Thyroid gland (tissue), 4 donors: ENCODE results near the gene TIMM8B.
"Not testable (repeated sequence)": the region's sequence is repeated elsewhere in the genome, so short reads cannot be mapped to it uniquely, and the experiment has no call there.

Source experiments
- CTCF ChIP-seq, 6 experiments: fragments of 200-600 bp in 3 of 6; fragments of 450-650 bp in 3 of 6; sonication (generic) in 3 of 6; IDR thresholded peaks; one replicate each; pipeline ENCODE4 v1.5.1; 2016 to 2019; ENCODE audit warnings: antibody characterized with exemption in 6 of 6, mild to moderate bottlenecking in 2 of 6, inconsistent platforms in 1 of 6, moderate library complexity in 1 of 6
- POLR2A ChIP-seq, 2 donors: fragments of 450-650 bp; IDR thresholded peaks; one replicate each; pipeline ENCODE4 v1.6.1; 2017; ENCODE audit warnings: antibody characterized with exemption in 2 of 2, mild to moderate bottlenecking in 2 of 2, moderate library complexity in 1 of 2

DNA sequence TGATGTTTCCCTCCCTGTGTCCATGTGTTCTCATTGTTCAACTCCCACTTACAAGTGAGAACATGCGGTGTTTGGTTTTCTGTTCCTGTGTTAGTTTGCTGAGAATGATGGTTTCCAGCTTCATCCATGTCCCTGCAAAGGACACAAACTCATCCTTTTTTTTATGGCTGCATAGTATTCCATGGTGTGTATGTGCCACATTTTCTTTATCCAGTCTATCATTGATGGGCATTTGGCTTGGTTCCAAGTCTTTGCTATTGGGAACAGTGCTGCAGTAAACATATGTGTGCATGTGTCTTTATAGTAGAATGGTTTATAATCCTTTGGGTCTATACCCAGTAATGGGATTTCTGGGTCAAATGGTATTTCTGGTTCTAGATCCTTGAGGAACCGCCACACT is 39.9 kb downstream of the TIMM8B start:
- not testable (repeated sequence) for TF ChIP-seq CTCF, POLR2A (IDR thresholded peaks at IDR 0.05)
